HG02852 (cell line): ENCODE measurements around the gene FMNL2.

Source experiments
- ATAC-seq: cut with Tn5 transposase; IDR thresholded peaks from one replicate; pipeline ENCODE4 v1.9.1; 2021; ENCODE audit warnings: mild to moderate bottlenecking, moderate library complexity; ENCODE audit not compliant: unreplicated experiment

FMNL2 gene

GRCh38 chr2:152444448-152444847 lies 109.5 kb downstream of the FMNL2 start:
- no peak for ATAC-seq

DNA sequence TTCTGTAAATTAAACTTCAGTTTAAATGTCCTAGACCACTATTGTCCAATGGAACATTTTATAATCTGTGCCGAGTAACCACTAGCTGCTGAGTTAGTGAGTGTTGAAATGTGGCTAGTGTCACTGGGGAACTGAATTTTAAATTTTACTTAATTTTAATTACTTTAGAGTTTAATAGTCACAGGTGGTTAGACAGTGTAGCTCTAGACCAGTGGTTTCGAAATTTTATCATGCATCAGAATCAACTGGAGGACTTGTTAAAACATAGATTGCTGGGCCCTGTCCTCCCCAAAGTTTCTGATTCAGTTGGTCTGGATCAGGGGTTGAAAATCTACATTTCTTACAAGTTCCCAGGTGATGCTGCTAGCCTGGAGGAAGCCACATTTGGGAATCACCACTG lies 110.4 kb downstream of the FMNL2 start:
- no peak for ATAC-seq

- peak; percentile 62 for ATAC-seq
Observed at GRCh38 chr2:152445791-152446201, 110.8 kb downstream of the FMNL2 start.

DNA sequence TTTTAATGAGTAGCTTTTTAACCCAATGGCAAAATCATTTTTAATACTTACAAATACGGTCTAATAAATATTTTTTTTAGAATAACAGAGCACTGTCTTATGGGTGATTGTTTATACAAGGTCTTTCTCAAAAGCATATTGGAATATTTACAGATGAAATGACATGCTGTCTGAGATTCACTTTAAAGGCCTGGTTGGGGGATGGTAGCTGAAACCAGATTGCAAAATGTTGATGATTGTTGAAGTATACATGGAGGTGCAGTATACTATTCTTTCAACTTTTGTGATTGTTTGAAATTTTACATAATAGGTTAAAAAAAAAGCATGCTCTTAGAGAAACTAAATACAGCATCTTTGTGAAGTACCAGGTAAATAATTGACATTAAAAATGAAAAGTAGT lies 111.2 kb downstream of the FMNL2 start:
- ATAC-seq, result peak; percentile 14

GRCh38 chr2:152447897-152448296 lies 112.9 kb downstream of the FMNL2 start:
- ATAC-seq, result no peak

GRCh38 chr2:152448606-152449005 lies 113.6 kb downstream of the FMNL2 start:
- no peak for ATAC-seq

DNA sequence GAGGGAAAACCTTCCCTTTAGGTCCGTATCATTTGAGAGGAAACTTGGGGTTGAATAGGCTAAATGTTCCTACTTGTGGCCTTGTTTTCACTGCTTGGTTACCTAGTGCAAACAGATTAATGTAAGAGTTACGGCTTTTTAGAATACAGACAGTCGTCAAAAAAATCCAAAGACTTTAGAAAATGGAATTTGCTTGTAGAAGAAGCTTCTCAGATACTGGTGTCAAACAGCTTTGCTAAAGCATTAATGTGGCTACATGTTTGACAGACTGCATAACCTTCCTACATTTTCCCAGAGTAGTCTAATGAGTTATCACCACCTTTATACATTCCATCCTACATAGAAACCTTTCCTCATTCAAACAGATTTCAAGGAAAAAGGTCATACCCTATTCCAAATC lies 114.6 kb downstream of the FMNL2 start:
- ATAC-seq, result no peak

GRCh38 chr2:152450176-152450575 lies 115.2 kb downstream of the FMNL2 start:
- no peak for ATAC-seq

GRCh38 chr2:152452256-152452973 lies 117.4 kb downstream of the FMNL2 start:
- ATAC-seq, result no peak

DNA sequence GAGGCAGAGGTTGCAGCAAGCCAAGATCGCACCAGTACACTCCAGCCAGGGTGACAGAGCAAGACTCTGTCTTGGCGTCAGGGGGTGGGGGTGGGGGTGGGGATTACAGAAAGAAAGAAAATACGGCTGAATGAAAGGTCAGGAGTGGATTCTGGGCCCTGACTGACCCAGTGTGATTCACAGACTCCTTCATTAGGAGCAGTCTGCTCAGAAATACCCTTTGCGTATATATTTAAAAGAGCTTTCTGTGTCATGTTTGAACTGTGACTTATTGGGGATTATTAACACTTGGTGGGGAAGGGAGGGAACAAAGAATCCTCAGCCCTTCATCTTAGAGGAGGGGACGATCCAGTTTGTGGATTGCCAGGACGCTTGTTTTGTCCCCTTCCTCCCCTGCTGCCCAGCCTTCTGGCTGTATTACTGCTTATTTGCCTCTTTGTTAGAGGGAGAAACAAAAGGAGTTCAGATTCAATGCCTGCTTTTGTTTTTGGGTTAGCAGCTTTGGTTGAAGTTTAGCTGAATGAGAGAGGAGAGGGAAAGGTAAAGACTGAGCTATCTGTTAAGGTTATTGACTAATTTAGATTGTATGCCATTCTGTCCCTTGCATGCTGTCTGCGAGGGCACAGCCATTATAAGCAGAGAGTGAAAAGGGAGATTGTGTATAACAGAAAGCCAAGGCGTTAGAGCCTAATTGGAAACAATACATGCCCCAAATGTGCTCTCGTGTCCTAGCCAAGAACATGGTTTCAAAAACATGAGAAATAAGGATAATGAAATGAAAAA lies 118.3 kb downstream of the FMNL2 start:
- ATAC-seq, result no peak

DNA sequence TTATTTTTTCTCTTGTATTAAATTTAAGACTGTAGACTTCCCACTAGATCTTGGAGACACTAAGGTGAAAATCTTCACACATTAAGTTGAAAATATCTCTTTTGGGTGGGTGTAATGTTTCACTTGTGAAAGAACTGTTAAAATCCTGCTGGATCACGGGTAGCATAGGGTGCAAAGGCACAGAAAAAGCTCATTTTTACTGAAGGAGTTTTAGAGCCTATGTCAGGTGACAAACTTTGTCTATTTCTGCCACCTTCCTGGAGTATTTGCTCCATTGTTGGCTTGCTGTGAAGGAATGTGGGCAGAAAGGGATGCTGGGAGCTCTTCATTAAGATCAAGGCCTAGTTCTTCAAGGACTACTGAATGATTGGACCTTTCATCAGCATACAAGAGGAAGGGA lies 119.4 kb downstream of the FMNL2 start:
- no peak for ATAC-seq

DNA sequence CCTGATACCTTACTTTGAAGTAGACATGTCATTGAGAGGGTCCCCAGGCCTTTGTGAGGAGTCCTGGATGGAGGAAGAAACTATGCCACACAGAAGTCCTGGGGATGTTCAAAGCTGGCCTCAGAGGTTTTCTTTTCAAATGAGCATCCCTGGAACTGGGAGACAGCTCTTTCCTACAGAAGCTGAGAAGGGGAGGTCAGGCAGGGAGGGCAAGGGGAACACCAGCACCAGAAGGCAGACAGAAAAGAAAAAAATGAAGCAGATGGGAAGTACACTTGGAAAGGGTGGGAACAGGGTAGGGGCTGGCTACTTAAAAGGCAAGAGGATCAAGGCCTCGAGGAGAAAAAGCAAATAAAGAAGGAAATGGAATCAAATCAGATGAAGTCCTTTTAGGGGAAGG lies 120.0 kb downstream of the FMNL2 start:
- no peak for ATAC-seq

GRCh38 chr2:152455738-152456137 lies 120.8 kb downstream of the FMNL2 start:
- ATAC-seq, result no peak

GRCh38 chr2:152456262-152456661 lies 121.3 kb downstream of the FMNL2 start:
- ATAC-seq, result no peak

- no peak for ATAC-seq
Observed at GRCh38 chr2:152458441-152458940, 123.5 kb downstream of the FMNL2 start.

GRCh38 chr2:152459091-152459490 lies 124.1 kb downstream of the FMNL2 start:
- no peak for ATAC-seq

DNA sequence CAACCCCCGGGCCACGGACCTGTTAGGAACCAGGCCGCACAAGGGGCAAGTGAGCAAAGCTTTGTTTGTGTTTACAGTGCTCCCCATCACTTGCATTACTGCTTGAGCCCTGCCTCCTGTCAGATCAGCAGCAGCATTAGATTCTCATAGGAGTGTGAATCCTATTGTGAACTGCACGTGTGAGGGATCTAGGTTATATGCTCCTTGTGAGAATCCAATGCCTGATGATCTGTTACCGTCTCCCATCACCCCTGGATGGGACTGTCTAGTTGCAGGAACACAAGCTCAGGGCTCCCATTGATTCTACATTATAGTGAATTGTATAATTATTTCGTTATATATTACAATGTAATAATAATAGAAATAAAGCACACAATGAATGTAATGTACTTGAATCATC lies 125.6 kb downstream of the FMNL2 start:
- ATAC-seq, result no peak

DNA sequence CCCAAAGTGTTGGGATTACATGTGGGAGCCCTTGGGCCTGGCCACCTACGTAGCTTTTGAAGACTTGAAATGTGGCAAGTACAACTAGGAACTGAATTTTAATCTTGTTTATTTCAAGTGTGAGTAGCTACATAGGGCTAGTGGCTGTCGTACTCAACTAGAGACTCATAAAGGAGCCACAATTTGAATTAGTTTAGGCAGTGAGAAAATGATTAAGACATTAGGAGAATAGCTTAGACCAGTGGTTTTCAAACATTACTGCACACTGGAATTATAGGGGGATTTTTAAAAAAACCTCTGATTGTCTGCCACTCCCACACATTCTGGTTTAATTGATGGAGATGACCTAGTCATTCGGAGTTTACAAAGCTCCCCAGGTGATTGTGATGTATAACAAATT lies 127.1 kb downstream of the FMNL2 start:
- no peak for ATAC-seq

GRCh38 chr2:152462779-152463178 lies 127.8 kb downstream of the FMNL2 start:
- ATAC-seq, result no peak

- ATAC-seq, result no peak
Observed at GRCh38 chr2:152464851-152465470, 130.0 kb downstream of the FMNL2 start.

GRCh38 chr2:152465541-152465940 lies 130.6 kb downstream of the FMNL2 start:
- ATAC-seq, result no peak

GRCh38 chr2:152466041-152466440 lies 131.1 kb downstream of the FMNL2 start:
- ATAC-seq, result no peak
